ENCODE results near the gene SYNGR3. TPM values are rescaled to one million over a fixed set of nuclear protein-coding genes. Genes with fewer than 3 reads are reported as not detected.

Gene SYNGR3
- total RNA-seq, 4 donors from 2014 or later: 1.3 to 3.9 (median 3.3) TPM; not detected in 1

GRCh38 chr16:1974157-1975070, 15.4 kb upstream of the SYNGR3 start:
- H3K36me3 ChIP-seq: peaks cover 0 to 47% (median 0%) of the 10 kb centered on the region in 3 donors
- no peaks in the 10 kb centered on the region for H3K9me3 ChIP-seq
- DNase-seq: no peak
- no peak overlapping the region for H3K27ac ChIP-seq
- H3K27me3 ChIP-seq: no peaks in the 10 kb centered on the region
- peaks cover 3 to 26% (median 15%) of the 10 kb centered on the region in 4 donors for H3K4me1 ChIP-seq
- H3K4me3 ChIP-seq: no peak overlapping the region
- TF ChIP-seq CTCF (IDR thresholded peaks at IDR 0.05) (no peak), POLR2A (IDR thresholded peaks at IDR 0.05) (no peak)

GRCh38 chr16:1975432-1976215, 14.1 kb upstream of the SYNGR3 start:
- Histone ChIP-seq H3K27me3 (no peaks in the 10 kb centered on the region), H3K9me3 (no peaks in the 10 kb centered on the region), H3K27ac (no peak overlapping the region), H3K4me3 (no peak overlapping the region), H3K36me3 (peaks cover 0 to 47% (median 0%) of the 10 kb centered on the region in 3 donors), H3K4me1 (peaks cover 3 to 38% (median 15%) of the 10 kb centered on the region in 4 donors)
- no peak for DNase-seq
- TF ChIP-seq POLR2A (IDR thresholded peaks at IDR 0.05) (no peak), CTCF (IDR thresholded peaks at IDR 0.05) (no peak)

GRCh38 chr16:1976216-1976520, 13.6 kb upstream of the SYNGR3 start:
- no peaks in the 10 kb centered on the region for H3K27me3 ChIP-seq
- no peak for DNase-seq
- no peak overlapping the region for H3K27ac ChIP-seq
- no peak overlapping the region for H3K4me3 ChIP-seq
- H3K4me1 ChIP-seq: peaks cover 3 to 38% (median 13%) of the 10 kb centered on the region in 4 donors
- no peaks in the 10 kb centered on the region for H3K9me3 ChIP-seq
- TF ChIP-seq POLR2A (IDR thresholded peaks at IDR 0.05): no peak
- no peak for TF ChIP-seq CTCF (IDR thresholded peaks at IDR 0.05)
- peaks cover 0 to 47% (median 0%) of the 10 kb centered on the region in 3 donors for H3K36me3 ChIP-seq

GRCh38 chr16:1976951-1977874, 12.6 kb upstream of the SYNGR3 start:
- no peaks in the 10 kb centered on the region for H3K9me3 ChIP-seq
- no peak for TF ChIP-seq POLR2A (IDR thresholded peaks at IDR 0.05)
- no peak for TF ChIP-seq CTCF (IDR thresholded peaks at IDR 0.05)
- H3K4me1 ChIP-seq: peaks cover 3 to 45% (median 11%) of the 10 kb centered on the region in 4 donors
- no peaks in the 10 kb centered on the region for H3K27me3 ChIP-seq
- peaks cover 0 to 47% (median 0%) of the 10 kb centered on the region in 3 donors for H3K36me3 ChIP-seq
- no peak for DNase-seq
- H3K27ac ChIP-seq: no peak overlapping the region
- no peak overlapping the region for H3K4me3 ChIP-seq

GRCh38 chr16:1977875-1978268, 11.9 kb upstream of the SYNGR3 start:
- peaks cover 0 to 47% (median 0%) of the 10 kb centered on the region in 3 donors for H3K36me3 ChIP-seq
- TF ChIP-seq CTCF (IDR thresholded peaks at IDR 0.05): no peak
- no peak for TF ChIP-seq POLR2A (IDR thresholded peaks at IDR 0.05)
- H3K27me3 ChIP-seq: no peaks in the 10 kb centered on the region
- H3K4me1 ChIP-seq: peaks cover under 1 to 46% (median 5%) of the 10 kb centered on the region in 4 donors
- H3K4me3 ChIP-seq: no peak overlapping the region
- H3K27ac ChIP-seq: no peak overlapping the region
- no peaks in the 10 kb centered on the region for H3K9me3 ChIP-seq
- DNase-seq: no peak
